AG04450 (cell line): ENCODE data around the gene RIMBP2. TPM values are rescaled to one million over a fixed set of nuclear protein-coding genes. Genes with fewer than 3 reads are reported as not detected.

Experiments
- CTCF ChIA-PET: fragments of 300-600, 350-600 bp; formaldehyde crosslinking; extraction: SDS; loops from one replicate; lab custom pipeline; 2022; ENCODE audit warnings: antibody characterized with exemption, inconsistent platforms; lab: Charles Lee
- POLR2A ChIA-PET: fragments of 350-600 bp; formaldehyde crosslinking; extraction: SDS; loops from one replicate; lab custom pipeline; 2021; ENCODE audit warnings: antibody characterized with exemption, inconsistent platforms; lab: Yijun Ruan, JAX
- DNase-seq: peaks from one replicate; pipeline ENCODE4 v3.0.0-alpha.2; 2011; ENCODE audit warnings: low read depth, low spot score
- H3K27ac ChIP-seq: one replicate; pipeline ENCODE4 v1.5.1; 2012; ENCODE audit warnings: low read depth, low read length, control low read depth
- H3K27me3 ChIP-seq: one replicate; pipeline ENCODE4 v1.6.0; 2012; ENCODE audit warnings: low read length; ENCODE audit not compliant: control insufficient read depth, insufficient read depth
- H3K4me3 ChIP-seq: 2 replicates; pipeline ENCODE4 v1.5.1; 2011; ENCODE audit warnings: mild to moderate bottlenecking, low read depth, low read length, control low read depth
- H3K9me3 ChIP-seq: 2 replicates; pipeline ENCODE4 v1.5.1; 2012; ENCODE audit warnings: low read length; ENCODE audit not compliant: control insufficient read depth, insufficient read depth
- polyA plus RNA-seq: library from polyadenylated mRNA; depleted of rRNA; stranded (reverse); fragments of >200 nt; gene quantifications from 2 replicates; pipeline ENCODE4 v1.2.3, GENCODE V29; 2011
- TF ChIP-seq, protein P1 (sequence below): IDR thresholded peaks from 2 replicates; pipeline ENCODE4 v1.5.1; 2011; ENCODE audit warnings: low read depth, low read length, control low read depth, inconsistent platforms

RIMBP2 gene
- polyA plus RNA-seq, 1 experiment: not detected

DNA sequence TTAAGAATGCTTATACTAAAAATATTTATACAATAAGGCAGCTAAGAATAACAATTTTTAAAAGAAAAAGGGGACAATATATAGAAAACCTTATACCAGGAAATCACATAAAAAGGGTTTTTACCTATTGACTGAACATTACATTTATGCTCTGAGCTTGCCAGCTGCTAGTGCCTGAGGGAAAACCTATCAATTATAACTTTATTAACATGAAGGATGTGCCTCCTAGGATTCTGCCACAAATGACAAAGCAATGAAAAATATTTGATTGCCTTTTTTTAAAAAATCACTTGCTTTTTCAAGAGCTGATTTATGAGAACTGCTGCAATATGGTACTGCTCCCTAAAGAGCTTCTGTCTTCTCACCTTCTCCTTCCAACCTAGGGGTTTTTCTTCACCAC is 185.7 kb downstream of the RIMBP2 start:
- POLR2A ChIA-PET: no interaction called here
- Histone ChIP-seq H3K4me3 (no peak overlapping the region), H3K27ac (no peak overlapping the region), H3K27me3 (no peaks in the 10 kb centered on the region), H3K9me3 (peaks cover 30% of the 10 kb centered on the region)
- CTCF ChIA-PET: no interaction called here
- TF ChIP-seq, protein P1, sequence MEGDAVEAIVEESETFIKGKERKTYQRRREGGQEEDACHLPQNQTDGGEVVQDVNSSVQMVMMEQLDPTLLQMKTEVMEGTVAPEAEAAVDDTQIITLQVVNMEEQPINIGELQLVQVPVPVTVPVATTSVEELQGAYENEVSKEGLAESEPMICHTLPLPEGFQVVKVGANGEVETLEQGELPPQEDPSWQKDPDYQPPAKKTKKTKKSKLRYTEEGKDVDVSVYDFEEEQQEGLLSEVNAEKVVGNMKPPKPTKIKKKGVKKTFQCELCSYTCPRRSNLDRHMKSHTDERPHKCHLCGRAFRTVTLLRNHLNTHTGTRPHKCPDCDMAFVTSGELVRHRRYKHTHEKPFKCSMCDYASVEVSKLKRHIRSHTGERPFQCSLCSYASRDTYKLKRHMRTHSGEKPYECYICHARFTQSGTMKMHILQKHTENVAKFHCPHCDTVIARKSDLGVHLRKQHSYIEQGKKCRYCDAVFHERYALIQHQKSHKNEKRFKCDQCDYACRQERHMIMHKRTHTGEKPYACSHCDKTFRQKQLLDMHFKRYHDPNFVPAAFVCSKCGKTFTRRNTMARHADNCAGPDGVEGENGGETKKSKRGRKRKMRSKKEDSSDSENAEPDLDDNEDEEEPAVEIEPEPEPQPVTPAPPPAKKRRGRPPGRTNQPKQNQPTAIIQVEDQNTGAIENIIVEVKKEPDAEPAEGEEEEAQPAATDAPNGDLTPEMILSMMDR: no peak
- no peak for DNase-seq

DNA sequence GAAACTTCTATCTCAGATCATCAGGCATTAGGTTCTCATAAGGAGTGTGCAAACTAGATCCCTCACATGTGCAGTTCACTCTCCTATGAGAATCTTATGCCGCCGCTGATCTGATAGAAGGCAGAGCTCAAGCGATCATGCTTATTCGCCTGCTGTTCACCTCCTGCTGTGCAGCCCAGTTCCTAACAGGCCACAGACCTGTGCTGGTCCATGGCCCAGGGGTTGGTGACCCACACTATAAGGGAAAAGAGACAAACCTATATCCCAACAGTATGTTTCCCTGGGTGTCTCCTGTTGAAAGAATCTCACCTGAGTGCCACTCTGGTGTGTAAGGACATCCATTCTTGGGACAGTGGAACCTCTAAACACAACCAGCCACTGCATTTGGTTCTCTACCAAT is 186.3 kb downstream of the RIMBP2 start:
- H3K27ac ChIP-seq: no peak overlapping the region
- TF ChIP-seq, protein P1: no peak
- CTCF ChIA-PET: no interaction called here
- H3K4me3 ChIP-seq: no peak overlapping the region
- no peaks in the 10 kb centered on the region for H3K27me3 ChIP-seq
- no peak for DNase-seq
- POLR2A ChIA-PET: no interaction called here
- H3K9me3 ChIP-seq: peaks cover 31% of the 10 kb centered on the region

DNA sequence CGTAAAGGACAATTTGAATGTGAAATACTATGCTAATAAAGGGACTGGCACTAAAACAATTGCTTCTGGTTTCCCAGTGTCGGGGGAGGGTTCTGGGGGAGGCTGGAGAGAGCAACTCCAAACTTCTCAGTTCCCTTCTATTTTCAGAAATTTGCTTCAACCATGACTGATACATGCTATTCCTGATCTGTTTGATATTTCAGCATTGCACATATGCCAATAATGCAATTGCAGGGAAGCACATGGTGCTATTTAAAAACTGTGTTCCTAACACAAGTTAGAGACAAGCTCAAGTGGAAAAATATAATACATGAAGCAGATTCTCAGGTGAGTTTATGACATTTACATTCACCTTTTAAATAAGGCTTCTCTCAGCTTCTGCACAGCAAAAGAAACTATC is 188.9 kb downstream of the RIMBP2 start:
- TF ChIP-seq, protein P1: no peak
- Histone ChIP-seq H3K4me3 (no peak overlapping the region), H3K9me3 (peaks cover 53% of the 10 kb centered on the region), H3K27ac (no peak overlapping the region), H3K27me3 (no peaks in the 10 kb centered on the region)
- ChIA-PET CTCF (no interaction called here), POLR2A (no interaction called here)
- no peak for DNase-seq

DNA sequence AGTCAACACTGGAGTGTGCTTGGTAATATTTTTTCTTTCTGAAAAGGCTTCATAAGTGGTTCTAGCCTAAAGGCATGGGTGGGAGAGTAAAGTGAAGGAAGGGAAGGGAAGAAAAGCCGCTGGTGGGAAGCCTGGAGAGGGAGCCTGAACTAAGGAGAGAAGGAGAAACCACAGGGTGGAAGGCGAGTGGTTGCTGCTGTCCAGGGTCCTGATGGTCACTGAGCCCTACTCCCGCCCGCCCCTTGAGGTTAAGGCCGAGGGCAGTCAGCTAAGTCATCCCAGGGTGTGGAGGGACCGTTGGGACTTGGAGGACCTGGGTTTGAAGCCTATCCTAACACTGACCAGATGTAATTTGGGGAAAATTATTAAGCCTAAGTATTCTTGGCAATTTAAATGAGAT is 189.3 kb downstream of the RIMBP2 start:
- no peaks in the 10 kb centered on the region for H3K27me3 ChIP-seq
- H3K9me3 ChIP-seq: peaks cover 55% of the 10 kb centered on the region
- ChIA-PET CTCF (no interaction called here), POLR2A (no interaction called here)
- no peak overlapping the region for H3K27ac ChIP-seq
- TF ChIP-seq, protein P1: no peak
- no peak for DNase-seq
- no peak overlapping the region for H3K4me3 ChIP-seq

DNA sequence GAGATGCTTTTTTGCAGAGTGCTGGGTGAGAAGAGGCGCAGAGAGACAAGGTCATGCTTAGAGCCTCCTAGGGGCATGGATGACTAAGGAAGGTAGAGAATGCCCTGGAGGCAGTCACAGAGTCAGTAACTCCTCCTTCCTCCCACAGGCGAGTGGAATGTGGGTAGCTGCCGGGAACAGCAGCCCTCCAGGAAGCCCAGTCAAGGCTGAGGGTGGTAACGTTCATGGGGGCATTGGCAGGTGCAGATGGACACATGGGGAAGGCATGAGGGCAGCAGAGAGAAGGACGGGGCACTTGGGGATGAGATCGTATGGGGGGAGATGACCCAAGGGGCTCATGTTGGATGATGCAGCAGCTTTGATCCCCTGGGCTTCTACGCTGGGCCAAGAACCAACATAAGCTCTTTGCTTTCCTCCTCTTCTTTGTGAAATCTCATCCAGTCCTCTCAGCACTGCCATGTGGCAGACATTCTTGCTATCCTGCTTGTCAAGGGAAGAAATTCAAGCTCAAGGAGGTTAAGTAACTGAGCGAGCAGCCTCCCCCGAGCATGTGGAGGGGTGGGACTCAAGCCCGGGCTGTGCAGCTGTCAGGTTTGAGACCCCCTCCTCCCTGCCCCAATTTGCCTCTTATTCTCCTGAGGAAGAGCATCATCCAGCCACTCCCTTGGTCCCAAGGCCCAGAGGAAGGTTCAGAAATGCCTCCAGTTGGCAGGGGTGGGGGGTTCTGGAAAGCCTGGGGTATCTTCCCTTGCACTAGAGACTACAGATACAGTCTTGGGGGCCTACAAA is 190.5 kb downstream of the RIMBP2 start:
- no peaks in the 10 kb centered on the region for H3K27me3 ChIP-seq
- H3K9me3 ChIP-seq: peaks cover 63% of the 10 kb centered on the region
- TF ChIP-seq, protein P1: no peak
- DNase-seq: no peak
- H3K4me3 ChIP-seq: no peak overlapping the region
- ChIA-PET CTCF (no interaction called here), POLR2A (no interaction called here)
- H3K27ac ChIP-seq: no peak overlapping the region
